SU-DHL-6 (cell line): ENCODE data around the gene PIGS.

Experiments
- H2AFZ ChIP-seq: fragments of 200-600 bp; sonication (generic); 2 replicates; pipeline ENCODE4 v1.6.1; 2014; ENCODE audit warnings: low read depth, mild to moderate bottlenecking, moderate library complexity, mixed read lengths, antibody characterized with exemption, low read length; ENCODE audit not compliant: severe bottlenecking
- H3F3A ChIP-seq: fragments of 200-600 bp; shearing (Covaris generic); 2 replicates; pipeline ENCODE4 v1.6.0; 2016; ENCODE audit warnings: antibody characterized with exemption, mild to moderate bottlenecking; ENCODE audit not compliant: insufficient read depth
- H3K27ac ChIP-seq: fragments of 200-600 bp; sonication (generic); 2 replicates; pipeline ENCODE4 v1.5.1; 2016; ENCODE audit warnings: low read depth, mild to moderate bottlenecking, low read length, moderate library complexity, mixed read lengths
- H3K27me3 ChIP-seq: fragments of 200-600 bp; sonication (generic), shearing (Covaris generic); 2 replicates; pipeline ENCODE4 v1.6.0; 2014; ENCODE audit warnings: mild to moderate bottlenecking, low read length
- H3K36me3 ChIP-seq: fragments of 200-600 bp; sonication (generic); 2 replicates; pipeline ENCODE4 v1.6.1; 2014; ENCODE audit warnings: mild to moderate bottlenecking, low read length, mixed read lengths
- H3K4me2 ChIP-seq: fragments of 300-600, 200-600 bp; shearing (Covaris generic), sonication (generic); 2 replicates; pipeline ENCODE4 v1.6.0; 2014; ENCODE audit warnings: low read length, low read depth, mild to moderate bottlenecking; ENCODE audit not compliant: poor library complexity, severe bottlenecking
- H3K4me3 ChIP-seq: fragments of 200-600 bp; sonication (generic); 2 replicates; pipeline ENCODE4 v1.5.1; 2014; ENCODE audit warnings: antibody characterized with exemption, low read length, mild to moderate bottlenecking, mixed read lengths; ENCODE audit not compliant: insufficient read depth, poor library complexity, severe bottlenecking
- H3K79me2 ChIP-seq: fragments of 200-600 bp; sonication (generic); 2 replicates; pipeline ENCODE4 v1.6.1; 2014; ENCODE audit warnings: mild to moderate bottlenecking, low read length, moderate library complexity; ENCODE audit not compliant: insufficient read depth
- H3K9ac ChIP-seq: fragments of 200-600 bp; sonication (generic); 2 replicates; pipeline ENCODE4 v1.7.0; 2014; ENCODE audit warnings: mild to moderate bottlenecking, low read length
- H3K9me2 ChIP-seq: fragments of 200-600 bp; sonication (generic); replicated peaks from 2 replicates; pipeline ENCODE4 v1.6.1; 2014; ENCODE audit warnings: low read length; ENCODE audit not compliant: insufficient read depth
- H3K9me3 ChIP-seq: fragments of 200-600 bp; sonication (generic); 2 replicates; pipeline ENCODE4 v1.6.1; 2014; ENCODE audit warnings: low read length, mixed read lengths; ENCODE audit not compliant: insufficient read depth
- H4K20me1 ChIP-seq: fragments of 200-600 bp; sonication (generic); 2 replicates; pipeline ENCODE4 v1.6.1; 2014; ENCODE audit warnings: low read depth, mild to moderate bottlenecking, antibody characterized with exemption, low read length, moderate library complexity, mixed read lengths
- CTCF ChIP-seq: fragments of 200-600 bp; sonication (generic); IDR thresholded peaks from one replicate; pipeline ENCODE4 v1.5.1; 2017; ENCODE audit warnings: antibody characterized with exemption, mild to moderate bottlenecking, low read length, moderate library complexity; ENCODE audit not compliant: insufficient read depth, poor library complexity, severe bottlenecking
- EZH2phosphoT487 ChIP-seq: fragments of 200-600 bp; sonication (generic), shearing (Covaris generic); conservative IDR thresholded peaks from 2 replicates; pipeline ENCODE4 v1.6.1; 2018; ENCODE audit warnings: mild to moderate bottlenecking, antibody characterized with exemption, low read length, moderate library complexity, mixed read lengths

The PIGS gene

GRCh38 chr17:28573966-28574480 is 2.7 kb upstream of the PIGS start:
- Histone ChIP-seq H2AFZ (no peak overlapping the region), H3K79me2 (no peaks in the 10 kb centered on the region), H3K4me2 (no peak overlapping the region), H3F3A (peaks cover 26% of the 10 kb centered on the region), H3K36me3 (no peaks in the 10 kb centered on the region), H3K27ac (no peak overlapping the region), H4K20me1 (no peaks in the 10 kb centered on the region), H3K9me2 (no peaks in the 10 kb centered on the region), H3K27me3 (no peaks in the 10 kb centered on the region), H3K9ac (no peak overlapping the region), H3K4me3 (no peak overlapping the region), H3K9me3 (no peaks in the 10 kb centered on the region)
- TF ChIP-seq CTCF: no peak
- TF ChIP-seq EZH2phosphoT487: no peak

GRCh38 chr17:28573521-28573920 is 2.2 kb upstream of the PIGS start:
- H3F3A ChIP-seq: peaks cover 26% of the 10 kb centered on the region
- H3K36me3 ChIP-seq: no peaks in the 10 kb centered on the region
- no peaks in the 10 kb centered on the region for H4K20me1 ChIP-seq
- no peak overlapping the region for H3K27ac ChIP-seq
- no peaks in the 10 kb centered on the region for H3K27me3 ChIP-seq
- no peak overlapping the region for H3K9ac ChIP-seq
- H3K79me2 ChIP-seq: no peaks in the 10 kb centered on the region
- no peak overlapping the region for H3K4me2 ChIP-seq
- no peaks in the 10 kb centered on the region for H3K9me3 ChIP-seq
- no peak overlapping the region for H3K4me3 ChIP-seq
- no peak overlapping the region for H2AFZ ChIP-seq
- no peaks in the 10 kb centered on the region for H3K9me2 ChIP-seq
- TF ChIP-seq CTCF (no peak), EZH2phosphoT487 (no peak)

GRCh38 chr17:28573040-28573380 is 1.7 kb upstream of the PIGS start:
- Histone ChIP-seq H3K79me2 (no peaks in the 10 kb centered on the region), H3K27me3 (no peaks in the 10 kb centered on the region), H3K36me3 (no peaks in the 10 kb centered on the region), H3K27ac (no peak overlapping the region), H3K4me3 (no peak overlapping the region), H3K9me3 (no peaks in the 10 kb centered on the region), H3K9me2 (no peaks in the 10 kb centered on the region), H3K4me2 (no peak overlapping the region), H3K9ac (no peak overlapping the region), H3F3A (peaks cover 29% of the 10 kb centered on the region), H4K20me1 (no peaks in the 10 kb centered on the region), H2AFZ (no peak overlapping the region)
- TF ChIP-seq EZH2phosphoT487 (no peak), CTCF (no peak)
